HepG2 (cell line): ENCODE data around the gene PPP1R13B. TPM values are rescaled to one million over a fixed set of nuclear protein-coding genes. Genes with fewer than 3 reads are reported as not detected.

Experiments
- CREBL2 ChIP-seq: sonication (generic); formaldehyde crosslinking; IDR thresholded peaks from 2 replicates; pipeline ENCODE4 v1.8.1; 2023; ENCODE audit warnings: missing genetic modification reagents, mild to moderate bottlenecking, borderline replicate concordance
- FOXK2 ChIP-seq: fragments of 450-650 bp; IDR thresholded peaks from 2 replicates; pipeline ENCODE4 v1.6.1; 2016
- GATAD2A ChIP-seq: IDR thresholded peaks from 2 replicates; pipeline ENCODE4 v1.6.1; 2016
- HMGXB4 ChIP-seq, 2 experiments: sonication (generic) in 1 of 2; formaldehyde crosslinking in 1 of 2; IDR thresholded peaks; 2 replicates each; pipeline versions ENCODE4 v1.4.0 to v1.6.1; 2018 to 2020; ENCODE audit warnings: missing genetic modification reagents in 2 of 2, borderline replicate concordance in 1 of 2, low read depth in 1 of 2, mild to moderate bottlenecking in 1 of 2, missing biosample characterization in 1 of 2
- TEF ChIP-seq: sonication (generic); formaldehyde crosslinking; IDR thresholded peaks from 2 replicates; pipeline ENCODE4 v1.5.0; 2020; ENCODE audit warnings: missing genetic modification reagents
- TFE3 ChIP-seq: IDR thresholded peaks from 2 replicates; pipeline ENCODE4 v1.6.1; 2016
- ZBTB37 ChIP-seq: sonication (generic); formaldehyde crosslinking; IDR thresholded peaks from 2 replicates; pipeline ENCODE4 v1.4.0; 2020; ENCODE audit warnings: mild to moderate bottlenecking, missing genetic modification reagents
- ZBTB39 ChIP-seq: sonication (generic); formaldehyde crosslinking; IDR thresholded peaks from 2 replicates; pipeline ENCODE4 v1.5.0; 2020; ENCODE audit warnings: missing genetic modification reagents
- ZBTB4 ChIP-seq: sonication (generic); formaldehyde crosslinking; IDR thresholded peaks from 2 replicates; pipeline ENCODE4 v1.4.0; 2020; ENCODE audit warnings: missing genetic modification reagents, mild to moderate bottlenecking, borderline replicate concordance
- ZMAT3 ChIP-seq: sonication (generic); formaldehyde crosslinking; conservative IDR thresholded peaks from 2 replicates; pipeline ENCODE4 v1.7.0; 2021; ENCODE audit warnings: missing genetic modification reagents
- ZNF281 ChIP-seq: sonication (generic); formaldehyde crosslinking; IDR thresholded peaks from 2 replicates; pipeline ENCODE4 v1.4.0; 2020; ENCODE audit warnings: missing genetic modification reagents, borderline replicate concordance
- ZNF557 ChIP-seq: sonication (generic); formaldehyde crosslinking; IDR thresholded peaks from 2 replicates; pipeline ENCODE4 v1.4.0; 2020; ENCODE audit warnings: missing genetic modification reagents
- polyA plus RNA-seq, 8 experiments: library from polyadenylated mRNA; depleted of rRNA in 3 of 8; stranded (reverse) in 7 of 8; unstranded in 1 of 8; fragments of >200 nt; fragmentation: Illumina TruSeq in 4 of 8; extraction: Trizol in 4 of 8; gene quantifications; 2 replicates each; pipeline versions ENCODE4 v1.2.1 to v1.2.3, GENCODE V29; 2011 to 2016; ENCODE audit warnings: low read depth in 4 of 8, missing spikeins in 1 of 8, mixed read lengths in 1 of 8; ENCODE audit not compliant: insufficient read depth in 1 of 8
- total RNA-seq, 5 experiments: library from RNA; depleted of rRNA; stranded (reverse); fragments of >200 nt; fragmentation: Illumina TruSeq; extraction: Trizol; gene quantifications; 2 replicates each; pipeline ENCODE4 v1.2.3, GENCODE V29; 2016; ENCODE audit warnings: low read depth in 1 of 5

Gene PPP1R13B
- total and polyA plus RNA-seq, 2 of the 13 experiments (the other 11 are each of a cell fraction or from before 2014, with no cell fraction given) = 4.6 to 9.4 TPM

- TF ChIP-seq ZBTB4 (CRISPR knock-in tag) (no peak), TEF (CRISPR knock-in tag) (no peak; the same call in 1 of the 2 replicates), ZBTB37 (peak; percentile 69; the same call in 1 of the 2 replicates), TFE3 (peak; percentile 63), ZNF281 (peak; percentile 97), HMGXB4 (CRISPR knock-in tag; IDR thresholded peaks at IDR 0.05; ENCODE audit: borderline replicate concordance in 1 of 2, low read depth in 1 of 2) (peak; percentile 14 to 78), ZNF557 (CRISPR knock-in tag) (no peak), ZMAT3 (0 out of 2 replicates have a peak, but pooled peaks have one; percentile 61), GATAD2A (peak; percentile 66), FOXK2 (no peak), CREBL2 (CRISPR knock-in tag) (no peak), ZBTB39 (CRISPR knock-in tag) (no peak)
Measured at GRCh38 chr14:103879570-103880347, 32.4 kb upstream of the PPP1R13B start (continued).
